GM19395 (cell line): ENCODE data around the gene DUSP9.

ENCODE experiments used
- ATAC-seq: cut with Tn5 transposase; IDR thresholded peaks from one replicate; pipeline ENCODE4 v1.9.1; 2021; ENCODE audit warnings: mild to moderate bottlenecking, moderate library complexity; ENCODE audit not compliant: unreplicated experiment

The DUSP9 gene

DNA sequence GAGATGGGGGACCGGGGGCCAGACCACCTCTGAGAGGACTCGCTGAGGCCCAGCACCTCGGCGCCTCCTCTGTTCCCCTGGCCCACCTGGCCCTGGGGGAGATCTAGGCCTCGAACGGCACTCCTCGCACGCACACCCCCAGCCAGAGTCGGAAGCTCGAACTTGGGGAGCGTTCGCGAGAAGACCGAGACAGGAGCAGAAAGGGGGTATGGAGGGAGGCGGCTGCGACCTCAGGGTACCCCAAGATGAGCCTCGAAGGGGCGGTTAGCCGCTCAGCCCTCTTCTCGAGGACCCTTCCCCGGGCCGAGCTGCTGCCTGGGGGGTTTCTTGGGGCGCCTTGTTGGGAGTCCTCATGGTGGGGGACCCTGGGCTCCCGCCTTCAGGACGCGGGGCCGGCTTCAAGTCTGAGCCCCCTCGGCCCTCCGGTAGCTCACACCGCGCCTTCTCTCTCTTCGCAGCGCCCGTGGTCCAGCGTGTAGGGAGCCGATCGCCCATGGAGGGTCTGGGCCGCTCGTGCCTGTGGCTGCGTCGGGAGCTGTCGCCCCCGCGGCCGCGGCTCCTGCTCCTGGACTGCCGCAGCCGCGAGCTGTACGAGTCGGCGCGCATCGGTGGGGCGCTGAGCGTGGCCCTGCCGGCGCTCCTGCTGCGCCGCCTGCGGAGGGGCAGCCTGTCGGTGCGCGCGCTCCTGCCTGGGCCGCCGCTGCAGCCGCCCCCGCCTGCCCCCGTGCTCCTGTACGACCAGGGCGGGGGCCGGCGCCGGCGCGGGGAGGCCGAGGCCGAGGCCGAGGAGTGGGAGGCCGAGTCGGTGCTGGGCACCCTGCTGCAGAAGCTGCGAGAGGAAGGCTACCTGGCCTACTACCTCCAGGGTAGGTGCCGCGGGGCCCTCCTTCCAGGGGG lies 706 bp downstream of the DUSP9 start:
- no peak for ATAC-seq

DNA sequence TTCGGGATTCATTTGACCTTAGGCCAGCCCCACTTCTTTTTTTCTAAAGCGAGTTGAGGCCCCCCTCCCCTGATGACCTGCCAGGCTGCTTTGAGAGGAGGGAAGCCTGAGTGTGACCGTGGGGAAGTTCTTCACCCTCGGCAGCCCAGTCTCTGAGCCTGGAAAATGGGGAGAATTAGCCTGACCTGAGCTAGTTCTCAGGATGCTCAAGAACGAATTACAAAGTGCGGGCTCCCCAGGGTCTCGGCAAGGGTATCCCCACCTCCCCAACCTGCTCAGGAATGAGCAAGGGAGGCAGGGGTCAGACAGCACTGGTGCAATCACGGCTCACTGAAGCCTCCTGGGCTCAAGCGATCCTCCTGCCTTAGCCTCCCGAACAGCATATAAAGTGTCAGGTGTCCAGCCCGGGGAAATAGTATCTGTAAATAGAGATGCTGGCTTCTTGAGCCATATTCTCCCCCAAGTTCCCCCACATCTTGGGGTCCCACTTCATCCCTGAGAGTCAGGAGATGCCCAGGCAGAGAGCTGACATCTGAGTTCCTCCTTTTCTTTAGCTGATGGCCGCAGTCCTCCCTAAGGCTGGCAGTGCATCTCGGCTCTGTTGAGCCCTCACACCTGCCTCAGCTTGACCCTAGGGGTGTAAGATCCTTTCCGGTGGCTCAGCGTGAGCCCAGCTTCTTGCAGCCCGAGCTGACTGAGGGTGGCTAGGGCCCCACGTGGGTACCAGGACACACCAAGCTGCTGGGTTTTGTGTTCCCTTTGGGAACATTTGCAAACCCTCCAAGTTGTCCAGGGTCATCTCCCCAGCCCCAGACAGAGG lies 1.6 kb downstream of the DUSP9 start:
- no peak for ATAC-seq

DNA sequence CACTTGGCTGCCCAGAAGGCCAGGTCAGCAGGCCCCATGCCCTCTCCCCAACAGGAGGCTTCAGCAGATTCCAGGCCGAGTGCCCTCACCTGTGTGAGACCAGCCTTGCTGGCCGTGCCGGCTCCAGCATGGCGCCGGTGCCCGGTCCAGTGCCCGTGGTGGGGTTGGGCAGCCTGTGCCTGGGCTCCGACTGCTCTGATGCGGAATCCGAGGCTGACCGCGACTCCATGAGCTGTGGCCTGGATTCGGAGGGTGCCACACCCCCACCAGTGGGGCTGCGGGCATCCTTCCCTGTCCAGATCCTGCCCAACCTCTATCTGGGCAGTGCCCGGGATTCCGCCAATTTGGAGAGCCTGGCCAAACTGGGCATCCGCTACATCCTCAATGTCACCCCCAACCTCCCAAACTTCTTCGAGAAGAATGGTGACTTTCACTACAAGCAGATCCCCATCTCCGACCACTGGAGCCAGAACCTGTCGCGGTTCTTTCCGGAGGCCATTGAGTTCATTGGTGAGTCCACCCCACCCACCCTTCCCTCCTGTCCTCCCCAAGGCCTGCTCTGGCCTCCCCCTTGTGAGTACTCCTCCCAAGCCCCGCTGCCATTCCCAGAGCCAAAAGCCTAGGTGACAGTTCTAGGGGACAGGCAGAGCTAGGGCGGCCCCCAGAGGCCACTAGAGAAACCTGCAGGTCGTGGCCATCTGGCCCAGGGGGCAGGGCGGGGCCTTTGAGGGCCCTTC lies 2.3 kb downstream of the DUSP9 start:
- no peak for ATAC-seq

DNA sequence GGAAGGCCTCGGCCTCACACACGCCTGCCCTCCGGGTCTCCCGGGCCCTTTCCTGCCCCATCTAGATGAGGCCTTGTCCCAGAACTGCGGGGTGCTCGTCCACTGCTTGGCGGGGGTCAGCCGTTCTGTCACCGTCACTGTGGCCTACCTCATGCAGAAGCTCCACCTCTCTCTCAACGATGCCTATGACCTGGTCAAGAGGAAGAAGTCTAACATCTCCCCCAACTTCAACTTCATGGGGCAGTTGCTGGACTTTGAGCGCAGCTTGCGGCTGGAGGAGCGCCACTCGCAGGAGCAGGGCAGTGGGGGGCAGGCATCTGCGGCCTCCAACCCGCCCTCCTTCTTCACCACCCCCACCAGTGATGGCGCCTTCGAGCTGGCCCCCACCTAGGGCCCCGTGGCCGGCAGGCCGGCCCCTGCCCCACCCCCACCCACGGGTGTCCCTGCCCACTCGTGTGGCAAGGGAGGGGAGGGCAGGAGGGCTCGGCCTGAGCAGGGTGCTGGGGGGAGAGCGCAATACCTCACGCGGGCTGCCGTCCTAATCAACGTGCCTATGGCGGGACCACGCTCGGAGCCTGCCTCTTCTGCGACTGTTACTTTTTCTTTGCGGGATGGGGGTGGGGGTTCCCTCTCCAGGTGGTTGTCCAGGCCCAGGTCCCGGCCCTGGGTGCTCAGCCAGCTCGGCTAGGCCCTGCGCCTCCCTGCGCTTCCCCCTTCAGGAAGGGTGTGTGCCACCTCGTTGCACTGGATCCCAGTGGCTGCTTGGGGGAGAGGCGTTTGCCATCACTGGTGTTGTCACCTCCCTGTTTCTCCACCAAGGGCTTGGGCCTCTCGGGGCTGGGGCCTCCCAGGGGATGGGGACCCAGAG lies 3.1 kb downstream of the DUSP9 start:
- ATAC-seq = no peak

DNA sequence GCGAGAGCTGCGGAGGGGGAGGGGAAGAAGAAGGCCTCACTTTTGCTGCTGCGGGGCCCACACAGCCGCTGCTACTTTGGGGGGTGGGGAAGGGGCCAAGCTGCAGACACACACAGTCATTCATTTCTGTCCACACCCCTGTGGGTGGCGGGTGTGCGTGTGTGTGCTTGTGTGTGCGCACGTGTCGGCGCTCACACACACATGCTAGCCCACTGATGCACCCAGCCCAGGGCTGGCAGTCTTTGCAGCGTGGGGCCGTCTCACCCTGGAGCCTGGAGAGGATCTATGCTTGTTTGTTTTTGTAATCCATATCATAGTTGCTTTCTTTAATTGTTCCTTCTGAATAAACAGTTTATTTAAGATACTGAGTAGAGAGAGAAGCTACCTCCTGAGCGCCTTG lies 4.0 kb downstream of the DUSP9 start:
- no peak for ATAC-seq

DNA sequence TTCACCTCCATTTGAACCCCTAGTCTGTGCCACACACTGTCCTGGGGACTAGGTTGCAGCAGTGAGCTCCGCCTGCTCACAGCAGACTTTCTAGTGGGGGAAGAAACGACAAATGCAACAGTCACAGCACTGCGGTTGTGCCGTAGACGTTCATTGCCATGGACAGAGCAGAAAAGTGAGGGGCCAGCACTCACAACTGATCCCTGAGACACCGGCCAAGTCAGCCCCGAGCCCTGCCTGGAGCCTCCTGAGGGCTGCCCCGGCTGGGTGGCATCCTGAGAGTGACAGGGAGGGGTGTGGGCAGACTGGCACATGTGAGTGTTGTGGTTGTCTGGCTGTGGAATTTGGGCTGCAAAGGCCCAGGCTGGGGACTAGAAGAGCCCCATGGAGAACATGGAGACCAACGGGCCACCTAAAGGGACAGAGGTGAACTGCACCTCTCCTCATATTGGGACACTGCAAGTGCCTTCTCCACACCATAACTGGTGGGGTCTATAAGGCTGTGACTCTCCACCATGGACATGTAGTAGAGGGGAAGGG lies 4.6 kb downstream of the DUSP9 start:
- ATAC-seq = no peak

DNA sequence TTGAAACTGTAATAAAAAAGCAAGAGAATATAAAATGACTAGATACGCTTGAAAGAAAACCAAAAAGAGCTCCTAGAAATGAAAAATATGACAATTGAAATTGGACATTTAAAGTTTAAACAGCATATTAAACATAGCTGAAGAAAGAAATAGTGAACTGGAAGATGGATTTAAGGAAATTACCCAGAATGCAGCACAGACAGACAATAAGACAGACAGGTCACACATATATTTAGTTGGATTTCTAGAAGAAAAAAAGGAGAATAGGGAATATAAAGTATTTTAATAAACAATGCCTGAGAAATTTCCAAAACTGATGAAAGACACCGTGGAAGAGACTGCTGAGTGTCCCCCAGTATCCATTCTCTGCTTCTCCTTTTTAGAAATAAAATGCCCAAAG lies 6.6 kb downstream of the DUSP9 start:
- no peak for ATAC-seq

DNA sequence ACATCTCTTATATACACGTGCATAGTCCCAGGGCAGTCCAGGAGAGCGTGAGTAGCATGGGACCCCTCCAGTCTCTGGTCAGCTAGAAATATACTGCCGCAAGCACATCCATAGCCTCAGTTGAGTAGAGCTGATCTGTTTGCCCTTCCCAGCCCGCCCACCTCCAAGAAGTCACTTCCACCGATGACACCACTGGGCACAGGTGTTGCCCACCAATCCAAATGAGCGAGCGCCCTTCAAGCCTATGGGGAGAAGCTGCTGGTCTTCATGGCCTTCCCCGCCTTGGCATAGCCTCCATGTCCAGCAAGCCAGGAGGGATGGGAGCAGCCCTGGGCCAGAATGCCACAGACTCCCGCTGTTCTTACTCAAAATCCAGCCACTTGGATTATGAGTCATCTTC lies 10.2 kb downstream of the DUSP9 start:
- ATAC-seq = no peak

DNA sequence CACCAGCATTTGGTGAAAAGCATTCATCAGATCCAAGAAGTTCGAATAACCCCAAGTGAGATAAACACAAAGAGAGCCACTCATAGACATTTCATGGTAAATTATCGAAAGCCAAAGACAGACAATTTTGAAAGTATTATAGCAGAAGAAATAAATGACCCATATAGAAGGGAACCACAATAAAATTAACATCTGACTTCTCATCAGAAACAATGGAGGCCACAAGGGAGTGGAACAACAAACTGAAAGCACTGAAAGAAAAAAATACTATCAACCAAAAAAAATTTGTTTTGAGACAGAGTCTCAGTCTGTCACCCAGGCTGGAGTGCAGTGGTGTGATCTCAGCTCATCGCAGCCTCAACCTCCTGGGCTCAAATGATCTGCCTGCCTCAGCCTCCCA lies 12.3 kb downstream of the DUSP9 start:
- ATAC-seq = no peak

DNA sequence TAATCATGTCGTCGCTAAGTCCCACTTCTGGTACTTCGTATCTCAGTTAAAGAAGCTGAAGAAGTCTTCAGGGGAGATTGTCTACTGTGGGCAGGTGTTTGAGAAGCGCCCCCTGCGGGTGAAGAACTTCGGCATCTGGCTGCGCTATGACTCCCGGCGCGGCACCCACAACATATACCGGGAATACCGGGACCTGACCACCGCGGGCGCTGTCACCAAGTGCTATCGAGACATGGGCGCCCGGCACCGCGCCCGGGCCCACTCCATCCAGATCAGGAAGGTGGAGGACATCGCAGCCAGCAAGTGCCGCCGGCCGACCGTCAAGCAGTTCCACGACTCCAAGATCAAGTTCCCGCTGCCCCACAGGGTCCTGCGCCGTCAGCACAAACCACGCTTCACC lies 15.3 kb downstream of the DUSP9 start:
- ATAC-seq = no peak

DNA sequence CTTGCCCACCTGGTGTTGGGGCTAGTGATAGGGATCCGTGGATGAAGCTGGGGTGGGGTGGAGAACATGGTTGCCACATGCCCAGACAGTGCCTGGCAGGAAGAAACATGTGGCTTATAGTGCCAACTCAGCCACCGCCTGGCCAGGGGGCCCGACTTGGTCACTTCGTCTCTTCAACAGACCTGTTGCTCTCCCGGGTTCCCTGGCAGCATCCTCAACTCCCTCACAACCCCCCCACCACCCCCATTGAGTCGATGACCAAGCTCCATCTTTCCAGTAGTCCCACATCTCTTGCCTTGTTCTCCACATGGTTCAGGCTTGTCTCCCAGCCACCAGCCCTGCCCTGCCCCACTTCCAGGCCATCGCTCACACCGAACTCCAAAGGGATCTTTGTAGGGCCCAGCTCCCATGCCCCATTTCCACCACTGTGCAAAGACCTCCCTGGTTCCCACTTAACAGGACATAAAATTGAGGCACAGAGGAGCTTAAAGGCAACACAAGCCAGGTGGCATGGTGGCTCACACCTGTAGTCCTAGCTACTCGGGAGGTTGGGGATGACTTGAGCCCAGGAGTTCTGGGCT lies 18.8 kb downstream of the DUSP9 start:
- ATAC-seq = no peak

DNA sequence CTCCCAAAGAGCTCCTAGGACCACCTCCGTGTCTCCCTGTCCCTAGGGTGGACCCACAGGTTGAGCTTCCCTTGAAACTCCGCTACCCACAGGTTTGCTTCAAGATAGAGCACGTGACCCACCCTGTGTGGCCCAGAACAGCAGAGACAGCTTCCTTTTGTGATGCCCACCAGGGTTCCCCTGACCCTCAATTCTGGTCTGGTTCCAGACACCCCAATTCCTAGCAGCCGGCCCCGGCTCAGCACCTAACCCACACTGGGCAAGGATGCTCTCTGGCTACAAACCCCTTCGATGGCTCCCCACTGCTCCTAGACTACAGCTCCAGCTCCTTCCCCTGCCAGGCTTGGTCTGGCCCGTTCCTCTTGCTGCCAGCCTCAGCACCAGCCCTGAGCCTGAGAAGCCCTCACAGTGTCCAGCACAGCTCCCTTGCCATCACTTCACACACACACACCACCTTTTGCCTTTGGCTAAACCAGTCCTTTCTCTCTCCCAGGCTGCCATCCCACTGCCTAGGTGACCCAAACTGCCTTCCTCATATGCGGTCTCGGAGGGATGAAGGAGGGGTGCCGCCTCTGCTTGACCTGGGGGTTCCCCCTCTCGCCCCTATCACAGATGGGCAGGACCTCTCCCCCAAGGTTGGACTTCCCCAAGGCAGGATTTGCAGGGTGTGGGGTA lies 20.4 kb downstream of the DUSP9 start:
- ATAC-seq = peak; percentile 22

DNA sequence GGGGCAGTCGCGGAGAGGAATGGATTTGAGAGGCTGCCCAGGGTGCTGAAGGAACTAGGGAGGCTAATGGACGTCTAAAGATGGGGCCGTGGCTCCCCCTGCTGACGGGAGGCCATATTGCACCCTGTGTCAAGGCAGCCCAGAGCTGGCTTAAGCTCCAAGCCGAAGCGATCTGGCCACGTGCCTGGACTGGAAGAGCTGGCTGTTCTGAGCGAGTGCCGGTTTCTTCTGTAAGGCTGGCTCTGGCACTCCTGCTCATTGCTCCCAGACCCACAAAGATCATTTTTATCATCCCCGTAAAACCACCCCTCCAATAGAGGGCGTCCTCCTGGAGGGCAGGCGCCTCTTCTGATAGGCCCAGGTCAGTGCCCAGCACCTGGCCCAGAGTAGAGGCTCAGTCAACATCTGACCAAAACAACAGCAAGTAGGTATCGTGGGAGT lies 21.0 kb downstream of the DUSP9 start:
- peak; percentile 82 for ATAC-seq

DNA sequence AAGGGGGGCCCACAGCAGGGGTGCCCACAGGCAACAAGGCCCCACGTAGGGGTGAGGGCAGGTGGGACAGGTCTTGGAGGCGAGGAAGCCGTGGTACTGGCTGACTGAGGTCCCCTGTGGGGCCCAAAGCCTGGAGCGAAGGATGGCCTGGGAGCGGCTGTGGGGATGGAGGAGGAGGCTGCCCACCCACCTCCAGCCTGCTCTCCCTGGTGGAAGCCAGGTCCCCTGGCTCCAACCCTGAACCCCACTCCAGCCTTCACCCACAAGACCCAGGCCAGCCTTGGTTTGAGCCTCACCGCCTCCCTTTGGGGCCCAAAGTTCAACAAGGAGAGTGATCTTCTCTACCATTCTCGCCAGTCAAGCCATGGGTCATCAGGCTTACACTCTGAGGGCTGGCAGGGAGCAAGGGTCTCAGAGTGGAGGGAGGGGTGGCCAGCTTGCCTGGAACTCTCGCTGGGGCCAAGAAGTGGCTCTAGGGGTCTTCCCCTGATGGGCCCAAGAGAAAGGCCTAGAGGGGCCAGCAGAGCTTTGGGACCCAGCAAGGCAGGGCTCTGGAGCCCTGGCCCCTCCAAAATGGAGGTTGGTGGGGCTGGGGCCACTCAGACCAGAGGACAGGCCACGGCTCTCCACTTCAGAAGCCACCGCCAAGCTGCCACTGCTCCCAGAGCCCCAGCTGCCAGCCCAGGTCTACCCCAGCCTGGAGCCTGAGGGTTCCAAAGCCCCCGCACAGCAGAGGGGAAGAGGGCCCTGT lies 21.6 kb downstream of the DUSP9 start:
- ATAC-seq = no peak

DNA sequence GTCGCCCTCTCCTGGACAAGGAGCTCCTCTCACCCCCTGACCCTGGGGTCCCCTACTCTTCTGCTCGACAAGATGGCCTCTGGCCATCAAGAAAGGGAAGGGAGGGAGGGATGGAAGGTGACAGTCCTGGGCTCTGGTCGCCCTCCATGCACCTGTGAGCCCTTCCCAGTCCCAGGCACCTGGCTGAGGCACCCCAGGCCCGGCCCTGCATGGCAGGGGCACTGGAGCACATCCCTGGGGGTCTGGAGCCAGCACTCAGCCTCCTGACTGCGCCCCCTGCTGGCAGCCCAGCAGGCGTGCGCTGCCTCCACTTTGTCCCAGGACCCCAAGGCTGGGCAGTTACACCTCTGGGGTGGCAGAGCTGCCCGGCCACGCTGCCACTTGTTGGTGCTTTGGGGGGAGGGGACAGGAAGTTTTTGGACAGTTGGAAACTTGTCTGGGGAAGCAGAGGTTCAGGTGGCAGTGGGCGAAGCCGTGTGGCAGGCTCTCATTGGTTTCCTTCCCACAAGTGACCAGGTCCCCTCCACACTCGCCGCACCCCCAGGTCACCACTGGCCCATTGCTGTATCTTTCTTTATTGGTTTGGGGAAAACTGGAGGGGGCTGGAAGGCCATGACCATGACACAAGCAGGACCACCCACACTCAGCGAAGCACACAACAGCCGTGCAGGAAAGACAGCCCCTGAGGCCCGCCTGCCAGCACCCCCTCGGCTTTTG lies 22.3 kb downstream of the DUSP9 start:
- no peak for ATAC-seq

DNA sequence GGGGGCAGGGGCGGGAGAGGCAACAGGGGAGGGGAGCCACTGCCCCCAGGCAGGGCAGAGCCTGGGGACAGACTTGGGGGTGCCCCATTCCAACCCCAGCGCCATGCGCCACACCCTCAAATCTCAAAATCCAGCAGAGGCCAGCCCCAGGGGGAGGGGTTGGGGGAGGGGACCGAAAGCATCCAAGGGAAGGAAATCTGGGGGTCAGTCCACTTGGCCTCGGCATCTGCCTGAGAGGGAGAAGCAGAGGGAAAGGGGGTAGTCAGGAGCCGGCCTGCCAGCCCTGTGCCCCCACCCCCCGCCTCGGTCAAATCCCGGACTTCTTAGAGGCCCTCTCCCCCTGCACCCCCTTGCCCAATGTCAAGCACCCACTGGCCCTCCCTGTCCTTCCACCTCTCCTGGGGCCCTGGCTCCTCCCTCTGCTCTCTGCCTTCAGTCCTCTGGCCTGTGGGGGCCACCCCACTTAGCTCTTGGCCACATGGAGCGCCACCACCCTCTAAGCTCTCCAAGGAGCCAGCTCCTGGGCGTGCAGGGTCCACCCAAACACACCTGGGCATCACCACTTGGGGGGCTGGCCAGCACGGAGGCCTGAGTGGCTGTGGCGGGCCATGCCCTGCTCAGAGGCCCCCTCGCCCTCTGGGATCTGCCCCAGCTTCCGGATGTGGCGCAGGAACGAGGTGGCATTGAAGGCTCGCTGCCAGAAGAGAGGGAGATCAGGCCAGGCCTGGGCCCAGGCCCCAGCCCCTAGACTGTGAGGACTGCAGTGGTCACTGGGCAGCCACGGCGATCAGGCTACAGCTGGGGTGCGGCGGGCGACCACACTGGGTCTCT lies 23.1 kb downstream of the DUSP9 start:
- ATAC-seq = no peak
